ENCODE results near the gene SLC28A3.

Gene SLC28A3

GRCh38 chr9:84381508-84381907, 41.0 kb upstream of the SLC28A3 start:
- 88% methylated on average over 3 of the region's 3 CpGs for WGBS
- H3K79me1 ChIP-seq (replicated peaks; ENCODE audit: low read length, poor library complexity, severe bottlenecking) = no peaks in the 10 kb centered on the region
- no peak overlapping the region for H3K18ac ChIP-seq (ENCODE audit: low read depth in 1 of 2, low read length in 2 of 2)
- H3K4me3 ChIP-seq (ENCODE audit: insufficient read depth in 1 of 2, low read depth in 1 of 2, low read length in 2 of 2) = no peak overlapping the region
- H3K4ac ChIP-seq (ENCODE audit: low read depth in 1 of 2, low read length in 2 of 2) = no peak overlapping the region
- no peak overlapping the region for H3K14ac ChIP-seq (ENCODE audit: low read length in 2 of 2)
- no peak overlapping the region for H2AK5ac ChIP-seq (ENCODE audit: low read length, severe bottlenecking)
- H2AFZ ChIP-seq (ENCODE audit: low read depth, low read length) = no peak overlapping the region
- no peak overlapping the region for H2BK12ac ChIP-seq (ENCODE audit: low read length in 2 of 2)
- H3K4me1 ChIP-seq (ENCODE audit: control insufficient read depth, insufficient read depth, low read depth, low read length) = no peaks in the 10 kb centered on the region
- no peak overlapping the region for H2BK120ac ChIP-seq (ENCODE audit: low read depth, low read length)
- H2BK5ac ChIP-seq (ENCODE audit: low read depth, low read length, poor library complexity, severe bottlenecking) = no peak overlapping the region
- H4K91ac ChIP-seq (ENCODE audit: low read length) = no peak overlapping the region
- H3K9me3 ChIP-seq (ENCODE audit: control insufficient read depth, low read length) = no peaks in the 10 kb centered on the region
- H3K4me2 ChIP-seq (ENCODE audit: low read length, poor library complexity, severe bottlenecking) = no peak overlapping the region
- no peak overlapping the region for H3K9ac ChIP-seq (ENCODE audit: low read length)
- no peak for DNase-seq
- no peak overlapping the region for H2BK15ac ChIP-seq (ENCODE audit: low read depth, poor library complexity, severe bottlenecking)
- H3K36me3 ChIP-seq (ENCODE audit: control insufficient read depth in 1 of 2, insufficient read depth in 2 of 2, low read depth in 1 of 2, low read length in 2 of 2) = no peaks in the 10 kb centered on the region
- no peak overlapping the region for H4K8ac ChIP-seq (ENCODE audit: low read length)
- H3K23ac ChIP-seq (ENCODE audit: low read length in 2 of 2) = no peak overlapping the region
- H3K27ac ChIP-seq (ENCODE audit: low read length, poor library complexity, severe bottlenecking) = no peak overlapping the region
- no peaks in the 10 kb centered on the region for H3K27me3 ChIP-seq (ENCODE audit: control insufficient read depth in 1 of 2, insufficient read depth in 1 of 2, low read length in 2 of 2)

GRCh38 chr9:84379740-84380139, 39.2 kb upstream of the SLC28A3 start:
- Histone ChIP-seq H2BK12ac (ENCODE audit: low read length in 2 of 2) (no peak overlapping the region), H2AK5ac (ENCODE audit: low read length, severe bottlenecking) (no peak overlapping the region), H3K4me2 (ENCODE audit: low read length, poor library complexity, severe bottlenecking) (no peak overlapping the region), H4K91ac (ENCODE audit: low read length) (no peak overlapping the region), H3K9ac (ENCODE audit: low read length) (no peak overlapping the region), H3K4me3 (ENCODE audit: insufficient read depth in 1 of 2, low read depth in 1 of 2, low read length in 2 of 2) (no peak overlapping the region), H3K9me3 (ENCODE audit: control insufficient read depth, low read length) (no peaks in the 10 kb centered on the region), H2BK5ac (ENCODE audit: low read depth, low read length, poor library complexity, severe bottlenecking) (no peak overlapping the region), H3K4me1 (ENCODE audit: control insufficient read depth, insufficient read depth, low read depth, low read length) (no peaks in the 10 kb centered on the region), H3K18ac (ENCODE audit: low read depth in 1 of 2, low read length in 2 of 2) (no peak overlapping the region), H3K23ac (ENCODE audit: low read length in 2 of 2) (no peak overlapping the region), H3K27me3 (ENCODE audit: control insufficient read depth in 1 of 2, insufficient read depth in 1 of 2, low read length in 2 of 2) (no peaks in the 10 kb centered on the region), H3K79me1 (replicated peaks; ENCODE audit: low read length, poor library complexity, severe bottlenecking) (no peaks in the 10 kb centered on the region), H3K14ac (ENCODE audit: low read length in 2 of 2) (no peak overlapping the region), H3K27ac (ENCODE audit: low read length, poor library complexity, severe bottlenecking) (no peak overlapping the region), H4K8ac (ENCODE audit: low read length) (no peak overlapping the region), H2BK15ac (ENCODE audit: low read depth, poor library complexity, severe bottlenecking) (no peak overlapping the region), H3K4ac (ENCODE audit: low read depth in 1 of 2, low read length in 2 of 2) (no peak overlapping the region), H2BK120ac (ENCODE audit: low read depth, low read length) (no peak overlapping the region), H3K36me3 (ENCODE audit: control insufficient read depth in 1 of 2, insufficient read depth in 2 of 2, low read depth in 1 of 2, low read length in 2 of 2) (no peaks in the 10 kb centered on the region), H2AFZ (ENCODE audit: low read depth, low read length) (no peak overlapping the region)
- DNase-seq = no peak

- no peaks in the 10 kb centered on the region for H3K79me1 ChIP-seq (replicated peaks; ENCODE audit: low read length, poor library complexity, severe bottlenecking)
- H2BK12ac ChIP-seq (ENCODE audit: low read length in 2 of 2) = no peak overlapping the region
- H3K4me2 ChIP-seq (ENCODE audit: low read length, poor library complexity, severe bottlenecking) = no peak overlapping the region
- no peaks in the 10 kb centered on the region for H3K36me3 ChIP-seq (ENCODE audit: control insufficient read depth in 1 of 2, insufficient read depth in 2 of 2, low read depth in 1 of 2, low read length in 2 of 2)
- H3K27ac ChIP-seq (ENCODE audit: low read length, poor library complexity, severe bottlenecking) = no peak overlapping the region
- no peaks in the 10 kb centered on the region for H3K9me3 ChIP-seq (ENCODE audit: control insufficient read depth, low read length)
- no peak overlapping the region for H2BK5ac ChIP-seq (ENCODE audit: low read depth, low read length, poor library complexity, severe bottlenecking)
- DNase-seq = no peak
- H3K4me1 ChIP-seq (ENCODE audit: control insufficient read depth, insufficient read depth, low read depth, low read length) = no peaks in the 10 kb centered on the region
- no peak overlapping the region for H2BK120ac ChIP-seq (ENCODE audit: low read depth, low read length)
- H3K4me3 ChIP-seq (ENCODE audit: insufficient read depth in 1 of 2, low read depth in 1 of 2, low read length in 2 of 2) = no peak overlapping the region
- H2AFZ ChIP-seq (ENCODE audit: low read depth, low read length) = no peak overlapping the region
- no peak overlapping the region for H2AK5ac ChIP-seq (ENCODE audit: low read length, severe bottlenecking)
- H3K23ac ChIP-seq (ENCODE audit: low read length in 2 of 2) = no peak overlapping the region
- WGBS = 71% methylated on average over 2 of the region's 3 CpGs
- H4K8ac ChIP-seq (ENCODE audit: low read length) = no peak overlapping the region
- H2BK15ac ChIP-seq (ENCODE audit: low read depth, poor library complexity, severe bottlenecking) = no peak overlapping the region
- no peak overlapping the region for H3K9ac ChIP-seq (ENCODE audit: low read length)
- H3K27me3 ChIP-seq (ENCODE audit: control insufficient read depth in 1 of 2, insufficient read depth in 1 of 2, low read length in 2 of 2) = no peaks in the 10 kb centered on the region
- H4K91ac ChIP-seq (ENCODE audit: low read length) = no peak overlapping the region
- no peak overlapping the region for H3K14ac ChIP-seq (ENCODE audit: low read length in 2 of 2)
- no peak overlapping the region for H3K18ac ChIP-seq (ENCODE audit: low read depth in 1 of 2, low read length in 2 of 2)
- no peak overlapping the region for H3K4ac ChIP-seq (ENCODE audit: low read depth in 1 of 2, low read length in 2 of 2)
Observed at GRCh38 chr9:84375954-84376353, 35.4 kb upstream of the SLC28A3 start.

GRCh38 chr9:84374516-84374915, 34.0 kb upstream of the SLC28A3 start:
- Histone ChIP-seq H3K9me3 (ENCODE audit: control insufficient read depth, low read length) (no peaks in the 10 kb centered on the region), H3K23ac (ENCODE audit: low read length in 2 of 2) (no peak overlapping the region), H3K4me3 (ENCODE audit: insufficient read depth in 1 of 2, low read depth in 1 of 2, low read length in 2 of 2) (no peak overlapping the region), H2AFZ (ENCODE audit: low read depth, low read length) (no peak overlapping the region), H3K9ac (ENCODE audit: low read length) (no peak overlapping the region), H2AK5ac (ENCODE audit: low read length, severe bottlenecking) (no peak overlapping the region), H3K36me3 (ENCODE audit: control insufficient read depth in 1 of 2, insufficient read depth in 2 of 2, low read depth in 1 of 2, low read length in 2 of 2) (no peaks in the 10 kb centered on the region), H2BK120ac (ENCODE audit: low read depth, low read length) (no peak overlapping the region), H3K4me1 (ENCODE audit: control insufficient read depth, insufficient read depth, low read depth, low read length) (no peaks in the 10 kb centered on the region), H3K4ac (ENCODE audit: low read depth in 1 of 2, low read length in 2 of 2) (no peak overlapping the region), H4K91ac (ENCODE audit: low read length) (no peak overlapping the region), H3K79me1 (replicated peaks; ENCODE audit: low read length, poor library complexity, severe bottlenecking) (no peaks in the 10 kb centered on the region), H2BK12ac (ENCODE audit: low read length in 2 of 2) (no peak overlapping the region), H3K27me3 (ENCODE audit: control insufficient read depth in 1 of 2, insufficient read depth in 1 of 2, low read length in 2 of 2) (no peaks in the 10 kb centered on the region), H3K4me2 (ENCODE audit: low read length, poor library complexity, severe bottlenecking) (no peak overlapping the region), H2BK15ac (ENCODE audit: low read depth, poor library complexity, severe bottlenecking) (no peak overlapping the region), H3K27ac (ENCODE audit: low read length, poor library complexity, severe bottlenecking) (no peak overlapping the region), H3K14ac (ENCODE audit: low read length in 2 of 2) (no peak overlapping the region), H3K18ac (ENCODE audit: low read depth in 1 of 2, low read length in 2 of 2) (no peak overlapping the region), H2BK5ac (ENCODE audit: low read depth, low read length, poor library complexity, severe bottlenecking) (no peak overlapping the region), H4K8ac (ENCODE audit: low read length) (no peak overlapping the region)
- DNase-seq = no peak
- WGBS = 98% methylated on average over 2 of the region's 2 CpGs

Data from mesenchymal stem cell (in vitro differentiated cells and primary cell).